Fibroblast of lung (primary cell): ENCODE measurements around the gene CTNND2. TPM values are rescaled to one million over a fixed set of nuclear protein-coding genes. Genes with fewer than 3 reads are reported as not detected.

Experiments
- DNase-seq, 2 donors: peaks; one replicate each; pipeline versions ENCODE4 v3.0.0 to v3.0.0-alpha.2; 2010; ENCODE audit warnings: low read depth in 2 of 2
- H2AFZ ChIP-seq: 2 replicates; pipeline ENCODE4 v1.5.1; 2012; ENCODE audit warnings: low read length, control low read depth, inconsistent platforms
- H3K27ac ChIP-seq: 2 replicates; pipeline ENCODE4 v1.5.1; 2011; ENCODE audit warnings: low read length, control low read depth; ENCODE audit not compliant: insufficient read depth
- H3K27me3 ChIP-seq: 2 replicates; pipeline ENCODE4 v1.5.1; 2011; ENCODE audit warnings: mild to moderate bottlenecking, low read length; ENCODE audit not compliant: control insufficient read depth, insufficient read depth
- H3K36me3 ChIP-seq: 2 replicates; pipeline ENCODE4 v1.5.1; 2011; ENCODE audit warnings: low read length; ENCODE audit not compliant: control insufficient read depth, insufficient read depth
- H3K4me1 ChIP-seq: 2 replicates; pipeline ENCODE4 v1.5.1; 2011; ENCODE audit warnings: low read length; ENCODE audit not compliant: control insufficient read depth, insufficient read depth; ENCODE audit errors: extremely low read depth
- H3K4me2 ChIP-seq: 2 replicates; pipeline ENCODE4 v1.5.1; 2011; ENCODE audit warnings: low read length, control low read depth; ENCODE audit not compliant: insufficient read depth; ENCODE audit errors: extremely low read depth
- H3K4me3 ChIP-seq, 4 experiments: fragments of 200-600 bp in 1 of 4; sonication (generic) in 1 of 4; replicated peaks in 1 of 4; 2 replicates each; pipeline ENCODE4 v1.5.1; 2011 to 2016; ENCODE audit warnings: low read length in 4 of 4, low read depth in 3 of 4, mild to moderate bottlenecking in 3 of 4, control low read depth in 2 of 4, inconsistent platforms in 1 of 4, mixed read lengths in 1 of 4; ENCODE audit not compliant: insufficient read depth in 1 of 4; ENCODE audit errors: control extremely low read depth in 1 of 4
- H3K79me2 ChIP-seq: 2 replicates; pipeline ENCODE4 v1.5.1; 2012; ENCODE audit warnings: mild to moderate bottlenecking, low read length, inconsistent platforms; ENCODE audit not compliant: control insufficient read depth, insufficient read depth
- H3K9ac ChIP-seq: 2 replicates; pipeline ENCODE4 v1.5.1; 2011; ENCODE audit warnings: mild to moderate bottlenecking, low read length, control low read depth; ENCODE audit not compliant: insufficient read depth
- H3K9me3 ChIP-seq: 2 replicates; pipeline ENCODE4 v1.5.1; 2012; ENCODE audit warnings: low read depth, low read length; ENCODE audit not compliant: control insufficient read depth, insufficient read depth
- H4K20me1 ChIP-seq: 2 replicates; pipeline ENCODE4 v1.5.1; 2011; ENCODE audit warnings: low read length; ENCODE audit not compliant: control insufficient read depth, insufficient read depth; ENCODE audit errors: extremely low read depth
- EZH2 ChIP-seq: IDR thresholded peaks from 2 replicates; pipeline ENCODE4 v1.5.1; 2012; ENCODE audit warnings: low read length, control low read depth, mild to moderate bottlenecking; ENCODE audit errors: missing control alignments
- polyA plus RNA-seq, 2 donors: library from polyadenylated mRNA; depleted of rRNA in 1 of 2; stranded (reverse) in 1 of 2; unstranded in 1 of 2; fragments of >200 nt; gene quantifications; 2 replicates each; pipeline ENCODE4 v1.2.1, GENCODE V29; 2011 to 2012; ENCODE audit warnings: missing spikeins in 1 of 2
- total RNA-seq: library from RNA; depleted of rRNA; stranded (reverse); fragments of >200 nt; gene quantifications from 2 replicates; pipeline ENCODE4 v1.2.1, GENCODE V29; 2014
- TF ChIP-seq, protein P1 (sequence below), 2 donors: IDR thresholded peaks in 1 of 2; conservative IDR thresholded peaks in 1 of 2; 1 replicate in 1 of 2; 2 replicates in 1 of 2; pipeline ENCODE4 v1.5.1; 2011 to 2012; ENCODE audit warnings: low read length in 2 of 2, control low read depth in 1 of 2, inconsistent platforms in 1 of 2, low read depth in 1 of 2, mild to moderate bottlenecking in 1 of 2

Gene CTNND2
- total and polyA plus RNA-seq, 2 donors (not counting 1 experiment from before 2014, with no cell fraction given) = not detected

DNA sequence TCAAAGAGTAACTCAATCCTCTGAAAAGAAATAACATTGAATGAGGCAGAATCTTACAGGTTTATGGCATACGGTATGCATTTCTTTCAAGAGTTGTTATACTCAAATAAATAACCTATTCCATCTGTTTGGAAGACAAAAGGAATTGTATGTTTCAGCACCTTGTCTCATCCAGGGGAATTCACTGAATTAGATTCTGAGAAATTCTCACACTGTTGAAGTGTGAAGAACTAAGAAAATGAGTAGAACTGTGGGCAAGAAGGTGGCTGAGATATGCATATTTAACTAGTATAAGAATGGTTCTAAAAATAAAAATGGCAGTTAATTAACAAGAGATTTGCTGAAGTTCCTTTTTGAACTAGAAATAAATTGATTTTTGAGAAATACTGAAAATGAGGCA, 863.9 kb downstream of the CTNND2 start:
- H3K4me1 ChIP-seq = no peaks in the 10 kb centered on the region
- no peak overlapping the region for H3K27ac ChIP-seq
- H3K9me3 ChIP-seq = no peaks in the 10 kb centered on the region
- H3K9ac ChIP-seq = no peak overlapping the region
- no peak overlapping the region for H2AFZ ChIP-seq
- no peaks in the 10 kb centered on the region for H3K27me3 ChIP-seq
- no peaks in the 10 kb centered on the region for H3K36me3 ChIP-seq
- no peaks in the 10 kb centered on the region for H4K20me1 ChIP-seq
- no peaks in the 10 kb centered on the region for H3K79me2 ChIP-seq
- TF ChIP-seq, protein P1, sequence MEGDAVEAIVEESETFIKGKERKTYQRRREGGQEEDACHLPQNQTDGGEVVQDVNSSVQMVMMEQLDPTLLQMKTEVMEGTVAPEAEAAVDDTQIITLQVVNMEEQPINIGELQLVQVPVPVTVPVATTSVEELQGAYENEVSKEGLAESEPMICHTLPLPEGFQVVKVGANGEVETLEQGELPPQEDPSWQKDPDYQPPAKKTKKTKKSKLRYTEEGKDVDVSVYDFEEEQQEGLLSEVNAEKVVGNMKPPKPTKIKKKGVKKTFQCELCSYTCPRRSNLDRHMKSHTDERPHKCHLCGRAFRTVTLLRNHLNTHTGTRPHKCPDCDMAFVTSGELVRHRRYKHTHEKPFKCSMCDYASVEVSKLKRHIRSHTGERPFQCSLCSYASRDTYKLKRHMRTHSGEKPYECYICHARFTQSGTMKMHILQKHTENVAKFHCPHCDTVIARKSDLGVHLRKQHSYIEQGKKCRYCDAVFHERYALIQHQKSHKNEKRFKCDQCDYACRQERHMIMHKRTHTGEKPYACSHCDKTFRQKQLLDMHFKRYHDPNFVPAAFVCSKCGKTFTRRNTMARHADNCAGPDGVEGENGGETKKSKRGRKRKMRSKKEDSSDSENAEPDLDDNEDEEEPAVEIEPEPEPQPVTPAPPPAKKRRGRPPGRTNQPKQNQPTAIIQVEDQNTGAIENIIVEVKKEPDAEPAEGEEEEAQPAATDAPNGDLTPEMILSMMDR (conservative IDR thresholded peaks at IDR 0.05 in 1 of 2, IDR thresholded peaks at IDR 0.05 in 1 of 2; ENCODE audit: low read depth in 1 of 2, low read length in 2 of 2) = no peak
- TF ChIP-seq EZH2 = no peak
- H3K4me3 ChIP-seq = no peak overlapping the region
- no peak overlapping the region for H3K4me2 ChIP-seq
- DNase-seq = no peak

DNA sequence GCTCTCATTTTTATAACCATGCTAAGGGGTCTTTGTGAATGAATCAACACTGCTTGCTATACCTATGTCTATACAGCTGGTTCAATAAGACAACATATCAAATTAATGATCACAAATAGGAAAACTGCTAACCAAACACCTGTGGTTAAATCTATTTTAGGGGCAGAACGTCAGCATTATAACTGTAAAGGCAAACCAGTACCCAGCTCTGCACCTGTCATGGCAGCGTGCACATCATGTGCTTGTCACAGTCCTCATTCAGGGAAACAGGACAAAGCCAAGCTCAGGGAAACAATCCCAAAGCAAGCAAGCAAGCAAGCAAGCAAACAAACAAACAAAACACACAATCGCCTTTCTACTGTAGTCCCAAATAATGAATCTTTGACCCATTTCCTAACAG, 865.5 kb downstream of the CTNND2 start:
- Histone ChIP-seq H3K36me3 (no peaks in the 10 kb centered on the region), H3K4me1 (no peaks in the 10 kb centered on the region), H3K4me2 (no peak overlapping the region), H3K79me2 (no peaks in the 10 kb centered on the region), H2AFZ (no peak overlapping the region), H4K20me1 (no peaks in the 10 kb centered on the region), H3K27me3 (no peaks in the 10 kb centered on the region), H3K9me3 (no peaks in the 10 kb centered on the region), H3K4me3 (no peak overlapping the region), H3K9ac (no peak overlapping the region), H3K27ac (no peak overlapping the region)
- DNase-seq = no peak
- no peak for TF ChIP-seq EZH2

DNA sequence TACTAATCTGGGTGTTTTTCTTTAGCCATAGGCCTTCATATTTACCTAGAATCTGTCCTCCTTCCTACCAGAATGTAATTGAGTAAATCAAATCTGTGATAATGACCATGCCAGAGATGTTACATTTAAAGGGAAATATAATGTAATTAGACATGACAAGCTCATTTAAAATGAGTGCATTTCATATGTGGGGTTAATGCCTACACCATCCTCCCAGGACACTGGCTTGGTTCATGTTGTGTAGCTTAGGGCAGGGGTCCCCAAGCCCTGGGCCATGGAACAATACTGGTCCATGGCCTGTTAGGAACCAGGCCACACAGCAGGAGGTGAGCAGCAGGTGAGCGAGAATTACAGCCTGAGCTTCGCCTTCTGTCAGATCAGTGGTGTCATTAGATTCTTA, 866.3 kb downstream of the CTNND2 start:
- Histone ChIP-seq H2AFZ (no peak overlapping the region), H3K9me3 (no peaks in the 10 kb centered on the region), H3K9ac (no peak overlapping the region), H4K20me1 (no peaks in the 10 kb centered on the region), H3K27ac (no peak overlapping the region), H3K36me3 (no peaks in the 10 kb centered on the region), H3K79me2 (no peaks in the 10 kb centered on the region), H3K27me3 (no peaks in the 10 kb centered on the region), H3K4me3 (no peak overlapping the region), H3K4me2 (no peak overlapping the region), H3K4me1 (no peaks in the 10 kb centered on the region)
- no peak for DNase-seq
- TF ChIP-seq, protein P1 (conservative IDR thresholded peaks at IDR 0.05 in 1 of 2, IDR thresholded peaks at IDR 0.05 in 1 of 2; ENCODE audit: low read depth in 1 of 2, low read length in 2 of 2) = no peak

DNA sequence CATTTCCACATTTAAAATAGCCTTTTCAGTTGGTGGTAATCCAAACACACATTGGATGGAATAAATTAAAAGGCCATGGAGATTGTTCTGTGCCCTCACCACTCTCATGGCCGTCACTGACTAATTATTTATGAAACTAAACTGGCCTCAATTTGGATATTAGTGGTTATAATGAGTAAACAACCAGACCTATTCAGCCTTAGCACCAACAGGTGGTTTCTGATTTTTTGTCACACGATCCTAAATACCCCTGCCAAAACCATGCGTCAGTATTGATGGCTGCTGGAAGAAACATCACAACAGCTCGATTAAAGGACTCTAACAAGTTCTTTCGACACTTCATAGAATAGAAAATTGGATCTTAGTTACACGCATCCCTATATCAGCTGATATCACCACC, 867.2 kb downstream of the CTNND2 start:
- H3K27me3 ChIP-seq = no peaks in the 10 kb centered on the region
- H3K79me2 ChIP-seq = no peaks in the 10 kb centered on the region
- no peak overlapping the region for H3K9ac ChIP-seq
- no peak overlapping the region for H3K4me3 ChIP-seq
- no peak for TF ChIP-seq EZH2
- TF ChIP-seq, protein P1 (conservative IDR thresholded peaks at IDR 0.05 in 1 of 2, IDR thresholded peaks at IDR 0.05 in 1 of 2; ENCODE audit: low read depth in 1 of 2, low read length in 2 of 2) = no peak
- DNase-seq = no peak
- H3K36me3 ChIP-seq = no peaks in the 10 kb centered on the region
- no peaks in the 10 kb centered on the region for H4K20me1 ChIP-seq
- no peak overlapping the region for H2AFZ ChIP-seq
- H3K27ac ChIP-seq = no peak overlapping the region
- H3K9me3 ChIP-seq = no peaks in the 10 kb centered on the region
- H3K4me1 ChIP-seq = no peaks in the 10 kb centered on the region
- H3K4me2 ChIP-seq = no peak overlapping the region
